Naive thymus-derived CD4-positive, alpha-beta T cell (primary cell): ENCODE data around the gene CXCL1. TPM values are rescaled to one million over a fixed set of nuclear protein-coding genes. Genes with fewer than 3 reads are reported as not detected.

ENCODE experiments used
- ATAC-seq: fragments of 150-1000 bp; cut with Tn5 transposase; 2 replicates; pipeline ENCODE4 v1.10.0; 2021; ENCODE audit warnings: mild to moderate bottlenecking, moderate library complexity
- CTCF ChIA-PET: fragments of 350-600 bp; sonication (Branson Sonifier 250); formaldehyde crosslinking; loops from one replicate; lab custom pipeline; 2021; ENCODE audit warnings: antibody characterized with exemption; lab: Charles Lee
- POLR2A ChIA-PET: fragments of 350-600 bp; sonication (Branson Sonifier 250); formaldehyde crosslinking; loops from one replicate; lab custom pipeline; 2021; ENCODE audit warnings: antibody characterized with exemption, inconsistent platforms; lab: Charles Lee
- DNase-seq, 9 donors: peaks; one replicate each; pipeline versions ENCODE4 v3.0.0 to v3.0.0-alpha.2; 2020 to 2022; ENCODE audit warnings: mixed read lengths in 1 of 9
- H3K27ac ChIP-seq: one replicate; pipeline ENCODE4 v1.7.0; 2013; ENCODE audit warnings: mild to moderate bottlenecking, low read depth, low read length, moderate library complexity
- H3K27me3 ChIP-seq, 2 donors: one replicate each; pipeline ENCODE4 v1.7.0; 2013; ENCODE audit warnings: low read length in 2 of 2, mild to moderate bottlenecking in 2 of 2, moderate library complexity in 2 of 2; ENCODE audit not compliant: control insufficient read depth in 2 of 2, insufficient read depth in 2 of 2
- H3K36me3 ChIP-seq, 3 experiments: 1 replicate in 2 of 3; 2 replicates in 1 of 3; pipeline ENCODE4 v1.7.0; 2013; ENCODE audit warnings: low read length in 3 of 3, mild to moderate bottlenecking in 3 of 3, moderate library complexity in 1 of 3; ENCODE audit not compliant: insufficient read depth in 3 of 3, control insufficient read depth in 2 of 3
- H3K4me1 ChIP-seq, 2 donors: one replicate each; pipeline ENCODE4 v1.7.0; 2013; ENCODE audit warnings: low read length in 2 of 2, mild to moderate bottlenecking in 2 of 2, moderate library complexity in 1 of 2; ENCODE audit not compliant: control insufficient read depth in 2 of 2, insufficient read depth in 2 of 2
- H3K4me3 ChIP-seq: 2 replicates; pipeline ENCODE4 v1.7.0; 2013; ENCODE audit warnings: mild to moderate bottlenecking, low read length
- H3K9me3 ChIP-seq, 3 experiments: 1 replicate in 2 of 3; 2 replicates in 1 of 3; pipeline ENCODE4 v1.7.0; 2013; ENCODE audit warnings: low read length in 3 of 3; ENCODE audit not compliant: control insufficient read depth in 2 of 3
- H3K27ac Mint-ChIP-seq, 9 donors: one replicate each; pipeline ENCODE4 v1.8.0; 2020 to 2022; ENCODE audit warnings: mixed read lengths in 9 of 9, mild to moderate bottlenecking in 8 of 9, moderate library complexity in 5 of 9, inconsistent platforms in 2 of 9
- H3K27me3 Mint-ChIP-seq, 5 donors: one replicate each; pipeline ENCODE4 v1.8.0; 2021 to 2022; ENCODE audit warnings: mixed read lengths in 5 of 5, mild to moderate bottlenecking in 1 of 5
- H3K36me3 Mint-ChIP-seq, 5 donors: one replicate each; pipeline ENCODE4 v1.8.0; 2020 to 2022; ENCODE audit warnings: mixed read lengths in 5 of 5, mild to moderate bottlenecking in 3 of 5, inconsistent platforms in 1 of 5
- H3K4me1 Mint-ChIP-seq, 7 donors: one replicate each; pipeline ENCODE4 v1.8.0; 2020 to 2022; ENCODE audit warnings: mixed read lengths in 7 of 7, mild to moderate bottlenecking in 3 of 7, inconsistent platforms in 1 of 7
- H3K4me3 Mint-ChIP-seq, 10 donors: one replicate each; pipeline ENCODE4 v1.8.0; 2020 to 2022; ENCODE audit warnings: mild to moderate bottlenecking in 10 of 10, mixed read lengths in 10 of 10, moderate library complexity in 6 of 10, inconsistent platforms in 2 of 10
- H3K9me3 Mint-ChIP-seq, 11 donors: one replicate each; pipeline ENCODE4 v1.8.0; 2020 to 2022; ENCODE audit warnings: mixed read lengths in 11 of 11, mild to moderate bottlenecking in 4 of 11, inconsistent platforms in 1 of 11, moderate library complexity in 1 of 11
- intact Hi-C, 2 donors: fragments of 100-400 bp; cut with micrococcal nuclease; formaldehyde crosslinking; loops; one replicate each; pipeline ENCODE4 v1.15.1; 2023
- polyA plus RNA-seq, 2 donors: library from polyadenylated mRNA; unstranded; fragments of 300-500 nt; fragmentation: Illumina TruSeq; gene quantifications; one replicate each; pipeline ENCODE4 v1.2.3, GENCODE V29; 2021
- total RNA-seq, 6 experiments: library from RNA in 5 of 6; stranded (reverse) in 5 of 6; gene quantifications; 1 replicate in 5 of 6; 2 replicates in 1 of 6; pipeline ENCODE4 v1.2.3 and lab custom pipeline; 2021 to 2026

Gene CXCL1
- total and polyA plus RNA-seq, 7 experiments from 2014 or later = 0.56 to 3.3 TPM; not detected in 5

DNA sequence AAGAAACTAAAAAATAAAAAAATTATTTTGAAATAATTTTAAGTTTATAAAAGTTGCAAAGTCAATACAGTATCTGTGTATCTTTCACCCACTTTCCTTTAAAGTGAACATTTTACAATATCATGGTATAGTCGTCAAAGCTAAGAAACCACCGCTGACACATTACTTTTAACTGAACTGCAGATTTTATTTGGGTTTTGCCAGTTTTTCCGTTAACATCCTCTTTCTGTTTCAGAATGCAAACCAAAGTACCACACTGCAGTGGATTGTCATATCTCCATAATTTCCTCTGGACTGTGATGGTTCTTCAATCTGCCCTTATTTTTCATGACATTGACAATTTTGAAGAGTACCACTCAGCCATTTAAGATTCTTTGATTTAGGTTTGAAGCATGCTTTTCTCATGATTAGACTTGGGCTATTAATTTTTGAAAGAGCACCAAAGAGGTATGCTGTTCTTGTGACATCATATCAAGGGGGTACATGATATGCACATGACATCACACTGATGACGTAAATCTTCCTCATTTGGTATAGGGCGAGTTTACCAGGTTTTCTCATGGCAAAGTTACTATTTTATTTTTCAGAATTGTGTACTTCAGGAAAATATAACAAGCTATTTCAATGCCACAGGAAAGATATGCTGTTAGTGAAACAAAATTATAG, 3.6 kb upstream of the CXCL1 start:
- Mint-ChIP-seq H3K27ac (no peak overlapping the region), H3K9me3 (peaks cover 0 to 6% (median 0%) of the 10 kb centered on the region in 11 donors), H3K4me1 (peaks cover 0 to 6% (median 0%) of the 10 kb centered on the region in 7 donors), H3K27me3 (peaks cover 17 to 27% (median 25%) of the 10 kb centered on the region in 5 donors), H3K36me3 (no peaks in the 10 kb centered on the region), H3K4me3 (no peak overlapping the region)
- no peaks in the 10 kb centered on the region for H3K4me1 ChIP-seq
- POLR2A ChIA-PET = no interaction called here
- CTCF ChIA-PET = no interaction called here
- no peak overlapping the region for H3K27ac ChIP-seq
- H3K36me3 ChIP-seq = no peaks in the 10 kb centered on the region
- H3K9me3 ChIP-seq = no peaks in the 10 kb centered on the region
- no peaks in the 10 kb centered on the region for H3K27me3 ChIP-seq
- H3K4me3 ChIP-seq = no peak overlapping the region
- DNase-seq = no peak
- intact Hi-C loops = no loop called here
- ATAC-seq = no peak

DNA sequence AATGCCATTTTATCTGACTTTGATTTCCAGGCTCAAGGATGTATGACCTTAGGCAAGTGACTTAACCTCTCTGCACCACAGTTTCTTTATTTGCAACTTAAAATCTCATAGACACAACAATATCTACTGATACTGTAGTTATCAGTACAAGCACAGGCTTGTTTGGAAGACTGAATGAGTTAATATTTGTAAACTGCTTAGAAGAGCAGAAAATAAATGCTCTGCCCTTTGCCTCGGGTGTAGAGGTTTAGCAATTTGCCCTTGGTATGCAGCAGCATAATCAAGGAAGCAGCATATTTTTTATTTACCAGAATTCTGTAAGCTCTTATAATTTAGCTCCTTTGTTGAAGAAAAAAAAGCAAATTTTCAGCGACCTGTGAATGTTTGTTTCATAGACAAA, 2.9 kb upstream of the CXCL1 start:
- POLR2A ChIA-PET = no interaction called here
- intact Hi-C loops = no loop called here

DNA sequence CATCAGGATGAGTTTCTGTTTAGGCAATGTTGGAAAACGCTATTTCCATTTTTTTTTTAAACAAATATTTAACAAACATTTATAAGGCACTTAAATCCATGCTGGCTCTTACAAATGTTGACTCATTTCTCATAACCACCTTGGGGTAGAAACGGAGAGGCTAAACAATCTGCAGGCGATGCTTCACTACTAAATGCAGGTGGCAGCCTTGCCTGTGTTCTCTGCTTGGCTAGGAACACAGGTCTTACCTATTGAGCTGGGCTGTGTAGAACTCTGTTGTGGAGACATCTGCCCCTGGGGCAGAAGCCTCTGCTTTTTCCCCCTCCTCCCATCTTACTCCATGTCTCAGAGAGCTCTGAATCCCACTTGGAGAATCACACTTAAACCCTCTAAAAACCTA, 1.4 kb upstream of the CXCL1 start:
- Mint-ChIP-seq H3K36me3 (no peaks in the 10 kb centered on the region), H3K4me1 (peaks cover 0 to 6% (median 0%) of the 10 kb centered on the region in 7 donors), H3K4me3 (no peak overlapping the region), H3K27me3 (peaks cover 22 to 30% (median 27%) of the 10 kb centered on the region in 5 donors), H3K9me3 (peaks cover 0 to 8% (median 0%) of the 10 kb centered on the region in 11 donors), H3K27ac (no peak overlapping the region)
- ChIA-PET POLR2A (no interaction called here), CTCF (no interaction called here)
- Histone ChIP-seq H3K27ac (no peak overlapping the region), H3K36me3 (no peaks in the 10 kb centered on the region), H3K4me3 (no peak overlapping the region), H3K9me3 (no peaks in the 10 kb centered on the region), H3K4me1 (no peaks in the 10 kb centered on the region), H3K27me3 (no peaks in the 10 kb centered on the region)
- DNase-seq = no peak
- ATAC-seq = no peak
- intact Hi-C loops = no loop called here

More for the DNA sequence above, 2.9 kb upstream of the CXCL1 start:
- Histone ChIP-seq H3K4me1 (no peaks in the 10 kb centered on the region), H3K36me3 (no peaks in the 10 kb centered on the region), H3K27me3 (no peaks in the 10 kb centered on the region), H3K27ac (no peak overlapping the region), H3K4me3 (no peak overlapping the region), H3K9me3 (no peaks in the 10 kb centered on the region)
- H3K27ac Mint-ChIP-seq = no peak overlapping the region
- no peak overlapping the region for H3K4me3 Mint-ChIP-seq
- DNase-seq (no peak), ATAC-seq (no peak)
- H3K27me3 Mint-ChIP-seq = peaks cover 22 to 30% (median 27%) of the 10 kb centered on the region in 5 donors
- peaks cover 0 to 8% (median 0%) of the 10 kb centered on the region in 11 donors for H3K9me3 Mint-ChIP-seq
- no peaks in the 10 kb centered on the region for H3K36me3 Mint-ChIP-seq
- H3K4me1 Mint-ChIP-seq = peaks cover 0 to 6% (median 0%) of the 10 kb centered on the region in 7 donors
- CTCF ChIA-PET = no interaction called here

DNA sequence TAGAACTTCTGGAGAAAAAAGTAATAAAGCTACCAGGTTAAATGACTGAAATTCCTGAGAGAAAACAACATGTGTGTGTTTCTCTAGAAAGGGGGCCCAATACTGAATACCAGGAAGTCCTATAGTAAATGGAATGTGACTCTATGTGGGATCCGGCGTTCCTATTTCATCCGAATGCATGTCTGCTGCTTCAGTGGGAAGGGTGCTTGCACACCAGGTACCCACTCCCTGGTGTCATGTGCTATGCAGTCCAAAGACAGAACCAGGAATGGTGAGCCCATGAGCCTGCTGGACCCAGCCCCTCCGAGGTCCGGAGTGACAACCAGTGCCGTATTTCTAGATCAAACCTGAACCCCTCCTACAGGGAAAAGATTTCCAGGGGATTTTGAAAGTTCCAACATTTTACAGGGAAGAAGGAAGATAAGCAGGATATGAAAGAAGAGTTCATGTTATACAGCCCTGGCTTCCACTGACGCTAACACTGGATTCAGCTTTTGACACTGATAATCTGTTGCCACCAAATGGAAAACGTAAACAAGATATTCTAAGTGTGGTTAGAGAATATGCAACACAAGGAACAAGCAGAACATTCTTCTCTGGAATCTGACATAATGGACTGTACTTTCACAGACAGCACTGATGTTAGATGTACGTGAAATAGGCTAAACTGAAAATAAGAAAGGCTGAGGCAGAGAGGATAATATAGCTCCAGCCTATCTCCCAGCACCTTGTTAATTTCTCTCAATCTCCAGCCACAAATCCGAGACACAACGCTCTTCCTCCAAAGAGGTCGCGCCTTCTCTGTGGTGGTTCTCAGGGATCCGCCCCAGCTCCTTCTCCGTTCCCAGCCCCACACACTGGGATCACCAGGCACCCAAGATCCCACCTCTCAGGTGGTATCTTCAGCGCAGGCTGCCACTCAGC, 725 bp upstream of the CXCL1 start:
- ATAC-seq (no peak), DNase-seq (no peak)
- Histone ChIP-seq H3K36me3 (no peaks in the 10 kb centered on the region), H3K27me3 (no peaks in the 10 kb centered on the region), H3K4me3 (no peak overlapping the region), H3K4me1 (no peaks in the 10 kb centered on the region), H3K27ac (no peak overlapping the region), H3K9me3 (no peaks in the 10 kb centered on the region)
- Mint-ChIP-seq H3K36me3 (no peaks in the 10 kb centered on the region), H3K4me3 (peak overlapping the region in 4 of 10 donors; percentile 12 to 35 (median 24)), H3K27me3 (peaks cover 22 to 30% (median 28%) of the 10 kb centered on the region in 5 donors), H3K27ac (no peak overlapping the region), H3K9me3 (peaks cover 0 to 8% (median 0%) of the 10 kb centered on the region in 11 donors), H3K4me1 (peaks cover 0 to 6% (median 0%) of the 10 kb centered on the region in 7 donors)
- ChIA-PET POLR2A (no interaction called here), CTCF (no interaction called here)
- intact Hi-C loops = no loop called here

DNA sequence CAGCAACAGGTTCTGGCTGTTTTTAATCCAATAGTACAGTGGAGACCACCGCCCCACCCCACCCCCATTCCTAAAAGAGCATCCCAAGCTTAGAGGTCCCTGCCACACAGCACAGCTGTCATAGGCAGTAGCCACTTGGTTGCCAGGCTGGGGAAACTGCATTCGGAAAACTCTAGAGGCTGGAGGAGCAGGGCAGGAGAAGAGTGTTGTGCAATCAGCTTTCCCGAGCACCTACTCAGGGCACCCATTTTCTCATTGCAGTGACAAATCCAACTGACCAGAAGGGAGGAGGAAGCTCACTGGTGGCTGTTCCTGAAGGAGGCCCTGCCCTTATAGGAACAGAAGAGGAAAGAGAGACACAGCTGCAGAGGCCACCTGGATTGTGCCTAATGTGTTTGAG, 1.1 kb downstream of the CXCL1 start:
- Histone ChIP-seq H3K4me1 (no peaks in the 10 kb centered on the region), H3K27me3 (no peaks in the 10 kb centered on the region), H3K36me3 (no peaks in the 10 kb centered on the region), H3K27ac (no peak overlapping the region), H3K4me3 (no peak overlapping the region), H3K9me3 (no peaks in the 10 kb centered on the region)
- ATAC-seq = no peak
- intact Hi-C loops = no loop called here
- ChIA-PET POLR2A (no interaction called here), CTCF (no interaction called here)
- H3K27ac Mint-ChIP-seq = no peak overlapping the region
- H3K27me3 Mint-ChIP-seq = peaks cover 22 to 36% (median 28%) of the 10 kb centered on the region in 5 donors
- H3K36me3 Mint-ChIP-seq = no peaks in the 10 kb centered on the region
- peaks cover 0 to 8% (median 2%) of the 10 kb centered on the region in 11 donors for H3K9me3 Mint-ChIP-seq
- H3K4me1 Mint-ChIP-seq = peaks cover 0 to 6% (median 0%) of the 10 kb centered on the region in 7 donors
- no peak for DNase-seq
- H3K4me3 Mint-ChIP-seq = no peak overlapping the region

DNA sequence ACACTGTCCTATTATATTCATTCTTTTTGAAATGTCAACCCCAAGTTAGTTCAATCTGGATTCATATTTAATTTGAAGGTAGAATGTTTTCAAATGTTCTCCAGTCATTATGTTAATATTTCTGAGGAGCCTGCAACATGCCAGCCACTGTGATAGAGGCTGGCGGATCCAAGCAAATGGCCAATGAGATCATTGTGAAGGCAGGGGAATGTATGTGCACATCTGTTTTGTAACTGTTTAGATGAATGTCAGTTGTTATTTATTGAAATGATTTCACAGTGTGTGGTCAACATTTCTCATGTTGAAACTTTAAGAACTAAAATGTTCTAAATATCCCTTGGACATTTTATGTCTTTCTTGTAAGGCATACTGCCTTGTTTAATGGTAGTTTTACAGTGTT, 1.6 kb downstream of the CXCL1 start:
- H3K27me3 Mint-ChIP-seq = peaks cover 22 to 36% (median 28%) of the 10 kb centered on the region in 5 donors
- CTCF ChIA-PET = no interaction called here

More for the DNA sequence above, 1.6 kb downstream of the CXCL1 start:
- no peak overlapping the region for H3K4me3 Mint-ChIP-seq
- H3K36me3 ChIP-seq = no peaks in the 10 kb centered on the region
- H3K9me3 ChIP-seq = no peaks in the 10 kb centered on the region
- no peaks in the 10 kb centered on the region for H3K36me3 Mint-ChIP-seq
- peaks cover 0 to 6% (median 0%) of the 10 kb centered on the region in 7 donors for H3K4me1 Mint-ChIP-seq
- H3K4me1 ChIP-seq = no peaks in the 10 kb centered on the region
- no peak overlapping the region for H3K27ac Mint-ChIP-seq
- no peak overlapping the region for H3K27ac ChIP-seq
- ATAC-seq (no peak), DNase-seq (no peak)
- POLR2A ChIA-PET = no interaction called here
- H3K9me3 Mint-ChIP-seq = peaks cover 0 to 8% (median 2%) of the 10 kb centered on the region in 11 donors
- intact Hi-C loops = no loop called here
- H3K27me3 ChIP-seq = no peaks in the 10 kb centered on the region
- H3K4me3 ChIP-seq = no peak overlapping the region
